GM19328 (cell line): ENCODE data around the gene GNS.

Experiments used
- ATAC-seq: cut with Tn5 transposase; IDR thresholded peaks from one replicate; pipeline ENCODE4 v1.9.1; 2021; ENCODE audit warnings: mild to moderate bottlenecking, moderate library complexity; ENCODE audit not compliant: unreplicated experiment

Gene GNS

GRCh38 chr12:64678248-64678647 lies 81.0 kb downstream of the GNS start:
- no peak for ATAC-seq

DNA sequence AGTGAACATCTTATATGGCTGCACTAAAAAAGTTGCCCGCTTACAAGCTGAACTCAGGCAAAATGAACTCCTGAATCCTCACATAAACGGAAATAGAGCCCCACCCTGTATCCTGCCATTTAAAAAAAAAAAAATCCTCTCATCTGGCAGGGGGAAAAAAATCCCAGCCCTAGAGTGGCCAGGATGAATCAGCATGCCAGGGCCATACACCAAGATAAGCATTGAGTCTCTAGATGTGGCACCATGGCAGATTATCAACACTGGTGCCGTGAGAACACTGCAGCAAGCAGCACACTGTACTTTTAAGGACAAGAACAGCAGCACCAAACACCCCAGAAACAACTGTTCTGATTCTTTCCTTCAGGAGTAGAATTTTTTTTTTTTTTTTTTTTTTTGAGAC lies 83.4 kb downstream of the GNS start:
- ATAC-seq = no peak

GRCh38 chr12:64674367-64674922 lies 84.8 kb downstream of the GNS start:
- no peak for ATAC-seq

DNA sequence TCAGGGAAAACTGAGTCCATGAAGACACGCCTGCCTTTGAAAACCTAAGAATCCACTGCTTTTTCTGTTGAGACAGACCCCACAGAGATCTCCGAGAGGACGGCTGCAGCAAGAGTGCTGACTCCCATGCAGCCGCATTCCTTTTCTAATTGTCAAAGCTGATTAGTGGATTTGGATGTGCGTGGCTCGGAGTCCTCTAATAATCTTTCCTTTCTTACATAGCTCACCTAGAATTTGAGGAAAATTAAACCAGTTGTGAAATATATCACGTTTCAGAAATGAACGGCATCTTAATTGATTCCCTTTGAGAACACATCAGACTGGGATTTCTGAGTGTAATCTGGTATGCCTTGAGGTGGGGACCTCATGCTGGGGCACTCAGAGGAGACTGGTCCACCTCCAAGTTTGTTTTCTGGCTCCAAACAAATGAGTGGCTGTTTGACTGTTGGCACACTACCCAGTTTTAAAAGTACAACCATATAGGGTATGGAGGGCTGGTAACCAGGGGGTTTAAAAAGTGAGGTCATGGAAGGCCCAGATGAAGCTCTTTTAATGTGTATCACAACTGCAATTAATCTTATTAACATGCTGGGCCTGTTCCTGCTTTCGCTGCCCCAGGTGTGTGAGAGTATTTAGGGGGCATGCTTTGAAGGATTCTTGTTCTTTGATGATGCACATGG lies 85.6 kb downstream of the GNS start:
- ATAC-seq = no peak

GRCh38 chr12:64672925-64673409 lies 86.2 kb downstream of the GNS start:
- no peak for ATAC-seq

DNA sequence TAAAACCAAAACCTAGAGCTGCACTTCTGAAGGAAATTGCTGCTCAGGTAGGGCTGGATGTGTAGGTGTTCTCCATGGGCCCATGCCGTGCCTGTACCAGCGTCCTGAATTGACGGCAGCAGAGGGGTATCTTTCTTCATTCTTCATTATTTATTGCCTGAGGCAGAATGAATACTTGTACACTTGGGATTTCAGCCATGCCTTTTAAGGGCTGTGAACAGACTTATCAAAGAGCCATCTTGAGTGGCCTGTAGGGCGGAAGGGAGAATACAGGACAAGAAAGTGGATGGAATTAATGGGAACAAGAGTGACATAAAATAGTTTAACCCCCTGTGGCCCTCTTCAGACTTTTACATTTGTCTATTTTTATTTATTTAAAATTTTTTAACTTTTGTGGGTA lies 87.5 kb downstream of the GNS start:
- ATAC-seq = no peak

- no peak for ATAC-seq
Observed at GRCh38 chr12:64670919-64671639, 88.1 kb downstream of the GNS start.

DNA sequence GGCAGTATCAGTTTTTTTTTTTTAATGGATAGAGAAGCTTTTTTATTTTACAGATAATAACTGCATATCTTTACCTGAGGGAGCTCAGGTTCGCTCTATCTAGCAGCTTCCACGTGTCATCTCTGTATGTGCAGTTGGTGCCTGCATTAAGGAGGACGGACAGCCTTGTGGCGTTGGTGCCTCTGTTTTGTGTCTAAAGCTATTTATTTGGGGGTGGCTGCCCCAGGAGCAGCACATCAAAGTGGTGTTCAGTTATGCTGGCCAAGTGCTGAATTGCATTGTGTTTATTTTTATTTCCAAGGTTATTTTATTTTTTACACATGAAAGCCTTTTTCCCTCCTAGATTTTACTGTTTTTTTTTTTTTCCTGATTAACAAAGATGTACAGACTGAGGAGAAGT lies 89.2 kb downstream of the GNS start:
- no peak for ATAC-seq

DNA sequence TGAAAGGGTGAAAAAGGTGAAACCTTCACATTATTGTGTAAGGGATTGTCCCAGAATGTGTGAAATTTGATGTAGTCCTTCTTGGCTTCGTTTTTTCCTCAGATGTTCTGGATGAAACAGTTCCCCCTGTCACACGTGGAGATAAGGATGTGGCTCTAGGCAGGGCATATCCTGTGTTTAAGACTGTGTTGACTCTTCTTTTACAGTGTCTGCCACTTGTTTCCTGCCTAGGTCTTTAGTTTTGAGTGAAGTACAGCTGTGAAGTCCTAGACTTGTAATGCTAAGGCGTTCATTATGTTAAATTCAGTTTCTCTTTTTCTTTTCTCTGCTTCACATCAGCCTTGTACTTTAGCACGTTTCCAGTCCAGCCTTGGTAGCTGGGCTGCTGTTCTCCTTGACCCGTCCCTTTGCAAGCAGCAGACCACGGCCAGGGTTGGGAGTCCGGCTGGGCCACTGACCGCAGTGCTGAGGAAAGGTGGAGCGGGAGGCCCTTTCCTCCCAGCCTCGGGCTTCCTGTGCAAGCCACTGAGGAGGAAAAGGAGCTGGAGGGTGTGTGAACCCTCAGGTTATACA lies 89.8 kb downstream of the GNS start:
- ATAC-seq = peak; percentile 61

DNA sequence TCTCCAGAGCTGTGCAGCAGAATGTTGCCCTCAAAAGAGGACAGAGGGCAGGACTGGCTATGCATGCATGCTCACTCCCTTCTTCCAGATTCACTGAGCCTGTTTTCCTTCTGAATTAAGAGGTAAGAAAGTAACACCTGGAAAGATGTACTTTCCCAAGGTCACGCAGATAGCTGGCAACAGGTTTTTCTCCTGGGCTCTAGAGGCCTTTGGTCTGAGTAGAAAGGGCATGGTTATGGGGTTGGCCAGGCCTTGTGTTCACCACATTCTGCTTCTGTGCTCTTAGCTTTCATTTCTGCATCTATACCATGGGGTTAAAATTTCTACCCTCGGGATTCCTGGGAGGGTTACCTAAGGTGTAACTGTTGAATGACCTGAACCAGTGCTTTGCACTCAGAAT lies 91.4 kb downstream of the GNS start:
- no peak for ATAC-seq

DNA sequence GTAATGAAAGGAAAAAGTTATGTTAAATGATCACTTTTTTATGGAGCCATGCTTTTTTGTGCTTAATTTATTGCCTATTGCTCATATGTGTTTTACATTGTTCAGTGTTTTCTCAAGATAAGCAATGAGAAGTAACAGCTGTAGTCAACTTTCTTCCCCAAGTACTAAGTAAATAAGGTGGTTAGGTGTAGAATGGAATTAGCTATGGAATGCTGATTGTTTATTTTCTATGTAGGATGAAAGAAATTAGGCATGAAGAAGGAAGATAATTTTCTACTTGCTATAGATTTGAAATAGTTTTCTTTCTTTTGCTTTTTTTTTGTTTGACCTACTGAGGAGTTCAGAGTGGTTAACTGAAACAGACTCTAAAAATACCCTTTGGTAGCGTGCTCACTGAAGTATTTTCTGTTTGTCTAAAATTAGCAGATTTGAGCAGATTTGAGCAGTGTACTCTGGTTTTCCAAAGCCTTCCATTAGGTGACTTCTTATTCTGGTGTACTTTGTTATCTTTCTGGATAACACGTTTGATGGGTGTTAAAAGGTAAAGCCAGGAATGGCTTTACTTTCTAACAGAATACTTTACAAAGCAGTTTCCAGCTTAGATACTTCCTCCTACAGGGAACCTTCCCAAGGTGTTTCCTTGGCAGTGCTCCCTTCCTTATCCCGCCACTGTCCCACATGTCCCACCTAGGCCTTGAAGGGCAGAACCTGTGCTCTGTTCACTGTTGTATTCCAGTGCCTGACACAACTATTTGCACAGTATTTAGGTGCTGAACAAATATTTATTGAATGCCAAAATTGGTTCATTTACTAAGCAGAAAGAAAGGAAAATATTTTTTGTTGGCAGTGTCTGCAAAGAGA lies 92.9 kb downstream of the GNS start:
- no peak for ATAC-seq

DNA sequence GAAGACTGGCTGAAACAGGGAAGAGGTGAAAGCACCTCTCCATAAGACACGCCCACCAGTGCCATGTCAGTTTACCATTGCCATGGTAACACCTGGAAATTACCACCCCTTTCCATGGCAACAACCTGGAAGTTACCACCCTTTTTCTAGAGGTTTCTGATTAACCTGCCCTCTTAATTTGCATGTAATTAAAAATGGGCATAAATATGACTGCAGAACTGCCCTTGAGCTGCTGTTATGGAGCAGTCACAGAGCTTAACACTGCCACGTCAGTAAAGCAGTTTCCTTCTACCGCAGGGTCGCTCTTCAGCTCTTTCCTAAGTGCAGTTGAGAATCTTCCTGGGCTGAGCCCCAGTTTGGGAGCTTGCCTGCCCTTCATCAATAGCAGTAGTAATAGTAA lies 93.7 kb downstream of the GNS start:
- ATAC-seq = peak; percentile 37
